ENCODE measurements around the gene LRRC74B.
"Not testable (repeated sequence)": the region's sequence is repeated elsewhere in the genome, so short reads cannot be mapped to it uniquely, and the experiment has no call there.

The LRRC74B gene

DNA sequence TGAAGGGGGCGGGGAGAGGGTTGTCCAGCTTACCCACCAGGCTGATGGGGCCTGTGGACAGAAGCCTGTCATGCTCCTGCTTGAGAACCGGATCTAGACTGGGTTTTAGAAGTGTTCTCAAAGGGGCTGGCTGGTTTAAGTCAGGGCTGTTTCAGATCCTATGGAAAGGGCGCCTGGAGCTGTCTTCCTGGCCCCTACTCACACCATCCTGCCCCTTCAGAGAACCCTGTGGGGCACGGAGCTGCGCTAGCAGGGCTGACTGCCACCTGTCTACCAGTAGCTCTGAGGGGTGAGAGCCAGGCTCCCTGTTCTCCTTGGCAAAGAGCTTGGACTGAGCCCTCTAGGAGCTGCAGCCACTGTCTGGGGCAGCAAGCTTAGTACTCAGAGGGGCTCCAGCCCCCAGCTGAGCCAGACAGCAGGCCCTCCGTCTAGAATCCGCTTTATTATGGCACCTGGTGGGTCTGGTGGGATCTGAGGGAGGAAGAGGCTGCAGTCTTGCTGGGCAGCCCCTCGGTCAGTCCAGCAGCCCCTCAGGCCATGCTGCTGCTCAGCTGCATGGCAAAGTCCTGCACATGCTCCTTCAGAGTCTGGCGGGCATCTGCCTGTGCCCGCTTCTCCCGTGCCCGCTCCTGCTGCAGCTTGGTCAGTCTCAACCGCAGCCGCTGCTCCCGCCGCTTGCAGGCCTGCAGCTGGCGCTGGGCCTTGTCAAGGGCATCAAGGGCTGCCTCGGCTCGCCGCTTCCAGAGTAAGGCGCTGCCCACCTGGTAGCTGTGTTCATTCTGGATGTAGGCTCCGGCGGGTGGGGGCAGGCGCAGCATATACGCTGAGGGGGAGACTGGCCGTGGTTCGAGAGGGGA is 46.2 kb upstream of the LRRC74B start:
- DNase-seq (ENCODE audit: low read depth), result no peak
- no peak overlapping the region for H3K4me3 ChIP-seq (ENCODE audit: low read depth, low read length)
- TF ChIP-seq, protein P1, sequence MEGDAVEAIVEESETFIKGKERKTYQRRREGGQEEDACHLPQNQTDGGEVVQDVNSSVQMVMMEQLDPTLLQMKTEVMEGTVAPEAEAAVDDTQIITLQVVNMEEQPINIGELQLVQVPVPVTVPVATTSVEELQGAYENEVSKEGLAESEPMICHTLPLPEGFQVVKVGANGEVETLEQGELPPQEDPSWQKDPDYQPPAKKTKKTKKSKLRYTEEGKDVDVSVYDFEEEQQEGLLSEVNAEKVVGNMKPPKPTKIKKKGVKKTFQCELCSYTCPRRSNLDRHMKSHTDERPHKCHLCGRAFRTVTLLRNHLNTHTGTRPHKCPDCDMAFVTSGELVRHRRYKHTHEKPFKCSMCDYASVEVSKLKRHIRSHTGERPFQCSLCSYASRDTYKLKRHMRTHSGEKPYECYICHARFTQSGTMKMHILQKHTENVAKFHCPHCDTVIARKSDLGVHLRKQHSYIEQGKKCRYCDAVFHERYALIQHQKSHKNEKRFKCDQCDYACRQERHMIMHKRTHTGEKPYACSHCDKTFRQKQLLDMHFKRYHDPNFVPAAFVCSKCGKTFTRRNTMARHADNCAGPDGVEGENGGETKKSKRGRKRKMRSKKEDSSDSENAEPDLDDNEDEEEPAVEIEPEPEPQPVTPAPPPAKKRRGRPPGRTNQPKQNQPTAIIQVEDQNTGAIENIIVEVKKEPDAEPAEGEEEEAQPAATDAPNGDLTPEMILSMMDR (IDR thresholded peaks at IDR 0.05; ENCODE audit: control insufficient read depth, extremely low read depth, insufficient read depth), result no peak

DNA sequence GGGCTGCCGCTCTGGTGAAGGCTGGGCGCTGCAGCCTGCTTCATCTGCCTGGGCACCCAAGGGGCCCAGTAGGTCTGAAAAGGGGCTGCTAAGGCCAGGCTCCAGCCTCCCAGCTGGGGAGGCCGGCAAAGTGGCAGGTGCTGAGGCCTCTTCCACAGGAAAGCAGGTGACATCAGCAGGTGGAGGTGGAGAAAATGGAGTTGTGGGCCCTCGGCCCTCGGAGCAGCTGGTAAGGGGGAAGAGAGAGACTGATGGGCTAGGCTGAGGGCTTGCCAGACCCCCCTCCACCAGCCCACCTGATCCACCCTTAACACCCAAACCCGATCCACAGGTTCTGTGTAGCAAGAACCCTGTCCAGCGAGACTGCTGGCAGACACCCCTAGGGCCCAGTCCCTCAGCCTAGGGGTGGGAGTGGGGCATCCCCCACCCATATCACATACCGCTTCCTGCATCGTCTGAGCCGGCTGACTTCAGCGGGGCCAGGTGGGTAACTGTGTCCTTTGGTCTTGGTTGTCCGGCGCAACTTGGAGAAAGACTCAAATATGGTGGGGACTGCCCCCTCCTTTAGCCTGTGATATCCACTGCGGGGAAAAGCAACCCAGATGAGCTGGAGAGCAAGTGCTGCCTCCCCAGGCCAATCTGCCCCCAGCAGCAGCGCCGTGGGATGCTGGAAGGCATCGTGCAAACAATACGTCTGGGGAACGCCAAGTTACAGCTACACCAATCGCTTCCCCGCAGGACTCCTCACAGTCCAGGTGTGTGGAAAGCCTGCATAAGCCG is 45.3 kb upstream of the LRRC74B start:
- TF ChIP-seq, protein P1 (IDR thresholded peaks at IDR 0.05; ENCODE audit: control insufficient read depth, extremely low read depth, insufficient read depth), result no peak
- peak overlapping the region; percentile 84 for H3K4me3 ChIP-seq (ENCODE audit: low read depth, low read length)
- peak; percentile 8 for DNase-seq (ENCODE audit: low read depth)

DNA sequence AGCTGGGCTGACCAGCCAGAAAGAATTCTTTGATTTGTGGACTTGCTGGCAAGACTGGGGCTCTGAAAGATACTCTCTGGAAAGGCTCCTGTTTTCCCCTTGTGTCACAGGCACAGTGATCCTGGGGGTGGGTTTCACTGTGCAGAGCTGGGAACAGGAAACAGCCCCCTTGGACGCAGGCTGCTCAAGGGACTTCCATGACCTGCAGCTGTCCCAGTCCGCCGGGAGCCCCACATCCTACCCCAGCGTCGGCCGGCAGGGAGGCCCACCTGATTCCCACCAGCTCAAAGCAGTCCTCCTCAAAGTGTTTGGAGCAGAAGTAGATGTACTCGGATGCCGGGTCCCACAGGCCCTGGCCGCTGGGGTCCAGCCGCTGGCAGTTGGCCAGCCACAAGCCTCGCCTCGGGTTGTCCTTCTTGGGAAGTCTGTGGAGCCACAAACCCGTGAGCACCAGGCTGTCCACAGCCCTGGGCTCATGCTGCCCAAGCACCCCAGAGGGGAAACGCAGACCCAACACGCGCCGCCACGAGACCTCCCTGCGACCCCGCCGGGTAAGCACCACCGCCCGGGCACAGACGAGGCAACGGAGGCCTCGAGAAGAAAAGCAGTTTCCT is 44.7 kb upstream of the LRRC74B start:
- TF ChIP-seq, protein P1 (IDR thresholded peaks at IDR 0.05; ENCODE audit: control insufficient read depth, extremely low read depth, insufficient read depth), result no peak
- H3K4me3 ChIP-seq (ENCODE audit: low read depth, low read length), result peak overlapping the region; percentile 84
- DNase-seq (ENCODE audit: low read depth), result no peak

DNA sequence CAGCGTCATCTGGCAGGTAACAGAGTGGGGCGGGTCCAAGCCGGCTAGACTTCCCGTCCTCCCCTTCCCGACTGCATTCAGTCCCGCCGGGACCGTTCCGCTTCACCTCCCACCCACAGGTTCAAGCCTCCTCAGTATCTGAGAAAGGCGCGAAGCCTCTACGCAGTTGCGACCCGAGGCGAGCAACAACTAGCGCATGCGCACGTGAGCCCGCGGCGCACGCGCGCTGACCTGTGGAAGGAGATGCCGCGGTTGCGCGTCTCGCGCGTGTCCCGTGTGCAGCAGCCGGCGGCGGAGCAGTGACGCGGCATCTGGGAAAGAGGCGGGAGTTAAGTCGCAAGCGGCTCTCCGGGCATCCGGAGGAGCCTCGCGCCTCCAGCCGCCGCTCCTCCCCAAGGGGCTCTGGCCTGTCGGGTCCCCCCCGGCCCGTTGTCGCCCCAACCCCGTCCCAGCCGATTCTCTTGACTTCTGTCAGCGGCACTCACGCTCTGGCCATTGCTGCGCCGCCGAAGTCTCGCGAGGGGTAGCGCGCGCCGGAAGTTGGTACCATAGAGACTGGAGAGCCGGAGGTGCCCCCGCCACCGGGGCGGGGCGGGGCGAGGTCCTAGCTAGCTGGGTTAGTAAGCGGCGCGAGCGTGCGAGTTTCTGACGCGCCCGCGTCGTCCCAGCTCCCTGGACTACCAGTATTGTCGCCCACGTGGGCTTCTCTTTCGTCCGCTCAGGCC is 44.0 kb upstream of the LRRC74B start, which contains the start of gene THAP7:
Gene THAP7, minus strand, starts transcription at position 518 of the 725 bp plus-strand sequence. Its CDS starts 207 bp downstream, at position 311.
- TF ChIP-seq, protein P1 (IDR thresholded peaks at IDR 0.05; ENCODE audit: control insufficient read depth, extremely low read depth, insufficient read depth), result no peak
- peak; percentile 83 for DNase-seq (ENCODE audit: low read depth)
- peak within 1 kb of the TSS; percentile 84 for H3K4me3 ChIP-seq (ENCODE audit: low read depth, low read length)

DNA sequence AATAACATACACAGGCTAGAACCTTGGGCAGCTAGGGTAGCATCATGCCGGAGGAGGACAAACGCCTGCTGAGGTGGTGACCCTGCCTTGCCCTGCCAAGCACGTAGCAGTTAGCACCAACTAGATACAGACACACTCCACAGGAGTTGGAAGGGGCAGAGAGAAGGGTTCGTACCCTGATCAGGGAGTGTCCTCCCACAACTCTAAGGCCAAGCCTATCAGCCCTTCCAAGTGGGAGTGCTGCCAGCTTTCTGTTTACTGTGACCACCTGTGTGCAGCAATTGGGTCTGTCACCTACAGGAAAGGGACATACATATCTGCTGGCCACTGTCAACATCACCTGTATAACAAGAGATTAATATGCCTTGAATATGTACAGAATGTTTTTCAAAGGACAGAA is 42.0 kb upstream of the LRRC74B start:
- TF ChIP-seq, protein P1 (IDR thresholded peaks at IDR 0.05; ENCODE audit: control insufficient read depth, extremely low read depth, insufficient read depth), result no peak
- DNase-seq (ENCODE audit: low read depth), result no peak
- no peak overlapping the region for H3K4me3 ChIP-seq (ENCODE audit: low read depth, low read length)

GRCh38 chr22:21009208-21009607 is 36.5 kb upstream of the LRRC74B start:
- DNase-seq (ENCODE audit: low read depth); H3K4me3 ChIP-seq (ENCODE audit: low read depth, low read length): not testable (repeated sequence)

All from LNCaP clone FGC (cell line).